Stomach (tissue), 4 donors: ENCODE measurements around the gene MCTP2.

ENCODE experiments used
- CTCF ChIP-seq, 7 experiments: fragments of 450-650 bp in 4 of 7; fragments of 200-600 bp in 3 of 7; sonication (generic) in 3 of 7; IDR thresholded peaks; one replicate each; pipeline ENCODE4 v1.5.1; 2016 to 2019; ENCODE audit warnings: antibody characterized with exemption in 7 of 7, control low read depth in 2 of 7, mild to moderate bottlenecking in 1 of 7
- POLR2A ChIP-seq, 4 donors: fragments of 450-650 bp; IDR thresholded peaks; one replicate each; pipeline ENCODE4 v1.6.1; 2016; ENCODE audit warnings: antibody characterized with exemption in 4 of 4, control low read depth in 2 of 4, mild to moderate bottlenecking in 1 of 4, moderate library complexity in 1 of 4

- TF ChIP-seq CTCF (IDR thresholded peaks at IDR 0.05) (no peak), POLR2A (IDR thresholded peaks at IDR 0.05) (no peak)
Observed at GRCh38 chr15:94411846-94412245, 180.5 kb downstream of the MCTP2 start.
